GM12873 (cell line): ENCODE measurements around the gene ALDH16A1.

Source experiments
- TF ChIP-seq, protein P1 (sequence below): IDR thresholded peaks from 2 replicates; pipeline ENCODE4 v1.5.1; 2012; ENCODE audit warnings: low read depth, mild to moderate bottlenecking, moderate library complexity, low read length, control low read depth; ENCODE audit not compliant: insufficient read depth; ENCODE audit errors: missing control alignments

The ALDH16A1 gene

DNA sequence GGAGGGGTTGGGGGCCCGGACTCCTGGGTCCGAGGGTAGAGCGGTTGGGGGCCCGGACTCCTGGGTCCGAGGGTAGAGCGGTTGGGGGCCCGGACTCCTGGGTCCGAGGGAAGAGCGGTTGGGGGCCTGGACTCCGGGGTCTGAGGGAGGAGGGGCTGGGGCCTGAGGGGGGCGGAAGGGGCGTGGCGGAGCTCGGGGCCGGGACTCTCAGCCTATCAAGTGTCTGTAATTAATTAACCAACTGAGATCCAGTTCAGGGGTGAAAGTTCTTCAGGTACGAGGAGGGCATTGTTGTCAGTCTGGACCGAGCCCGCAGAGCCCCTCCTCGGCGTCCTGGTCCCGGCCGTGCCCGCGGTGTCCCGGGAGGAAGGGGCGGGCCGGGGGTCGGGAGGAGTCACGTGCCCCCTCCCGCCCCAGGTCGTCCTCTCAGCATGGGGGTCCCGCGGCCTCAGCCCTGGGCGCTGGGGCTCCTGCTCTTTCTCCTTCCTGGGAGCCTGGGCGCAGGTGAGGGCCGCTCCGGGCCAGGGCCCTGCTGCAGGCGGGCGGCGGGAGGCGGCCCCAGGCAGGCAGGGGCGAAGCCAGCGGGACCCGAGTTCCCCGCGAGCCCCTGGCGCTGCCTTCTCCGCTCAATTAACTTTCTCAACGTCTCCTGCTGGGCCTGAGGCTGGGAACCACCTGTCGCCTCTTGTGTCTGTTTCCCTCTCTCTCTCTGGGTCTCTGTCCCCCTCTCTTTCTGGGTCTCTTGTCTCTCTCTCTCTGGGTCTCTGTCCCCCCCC lies 60.1 kb downstream of the ALDH16A1 start:
- TF ChIP-seq, protein P1, sequence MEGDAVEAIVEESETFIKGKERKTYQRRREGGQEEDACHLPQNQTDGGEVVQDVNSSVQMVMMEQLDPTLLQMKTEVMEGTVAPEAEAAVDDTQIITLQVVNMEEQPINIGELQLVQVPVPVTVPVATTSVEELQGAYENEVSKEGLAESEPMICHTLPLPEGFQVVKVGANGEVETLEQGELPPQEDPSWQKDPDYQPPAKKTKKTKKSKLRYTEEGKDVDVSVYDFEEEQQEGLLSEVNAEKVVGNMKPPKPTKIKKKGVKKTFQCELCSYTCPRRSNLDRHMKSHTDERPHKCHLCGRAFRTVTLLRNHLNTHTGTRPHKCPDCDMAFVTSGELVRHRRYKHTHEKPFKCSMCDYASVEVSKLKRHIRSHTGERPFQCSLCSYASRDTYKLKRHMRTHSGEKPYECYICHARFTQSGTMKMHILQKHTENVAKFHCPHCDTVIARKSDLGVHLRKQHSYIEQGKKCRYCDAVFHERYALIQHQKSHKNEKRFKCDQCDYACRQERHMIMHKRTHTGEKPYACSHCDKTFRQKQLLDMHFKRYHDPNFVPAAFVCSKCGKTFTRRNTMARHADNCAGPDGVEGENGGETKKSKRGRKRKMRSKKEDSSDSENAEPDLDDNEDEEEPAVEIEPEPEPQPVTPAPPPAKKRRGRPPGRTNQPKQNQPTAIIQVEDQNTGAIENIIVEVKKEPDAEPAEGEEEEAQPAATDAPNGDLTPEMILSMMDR = no peak

GRCh38 chr19:49513746-49514118 lies 60.7 kb downstream of the ALDH16A1 start:
- TF ChIP-seq, protein P1 = no peak

- TF ChIP-seq, protein P1 = no peak
Observed at GRCh38 chr19:49514151-49514550, 61.1 kb downstream of the ALDH16A1 start.

- TF ChIP-seq, protein P1 = no peak
Observed at GRCh38 chr19:49515767-49516166, 62.7 kb downstream of the ALDH16A1 start.

DNA sequence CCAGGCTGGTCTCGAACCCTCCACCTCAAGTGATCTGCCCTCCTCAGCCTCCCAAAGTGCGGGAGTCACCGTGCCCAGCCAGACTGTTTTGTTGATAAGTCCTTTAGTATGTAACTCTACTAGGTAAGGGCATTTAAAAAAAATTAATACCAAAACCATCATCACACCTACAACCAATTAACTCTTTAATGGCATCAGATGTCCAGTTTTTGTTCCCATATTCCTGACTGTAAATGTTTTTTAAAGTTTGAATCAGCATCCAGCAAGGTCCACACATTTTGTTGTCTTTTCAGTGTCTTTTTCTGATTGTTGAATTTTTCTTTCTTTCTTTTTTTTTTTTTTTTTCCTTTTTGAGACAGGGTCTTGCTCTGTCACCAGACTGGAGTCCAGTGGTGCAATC lies 65.0 kb downstream of the ALDH16A1 start:
- TF ChIP-seq, protein P1 = no peak
